ENCODE data around the gene GSK3A. TPM values are rescaled to one million over a fixed set of nuclear protein-coding genes. Genes with fewer than 3 reads are reported as not detected.

GSK3A gene
- total and polyA plus RNA-seq, 9 of the 15 experiments (the other 6 are each of a cell fraction or from before 2014, with no cell fraction given), result 0.62 to 90.7 (median 33.3) TPM

GRCh38 chr19:42228641-42229040, 13.8 kb downstream of the GSK3A start (continued):
- TF ChIP-seq SRSF7 (optimal IDR thresholded peaks at IDR 0.05; ENCODE audit: low read depth, low read length) (no peak), ZNF121 (CRISPR knock-in tag; conservative IDR thresholded peaks at IDR 0.05) (no peak), CHD4 (IDR thresholded peaks at IDR 0.05; ENCODE audit: insufficient read depth, insufficient replicate concordance, low read depth, low read length, poor library complexity, severe bottlenecking) (no peak), RB1 (IDR thresholded peaks at IDR 0.05; ENCODE audit: low read depth) (no peak), NR2C1 (IDR thresholded peaks at IDR 0.05) (no peak), NR2C1 (tag; IDR thresholded peaks at IDR 0.05) (no peak), RFX5 (IDR thresholded peaks at IDR 0.05; ENCODE audit: low read depth, low read length) (no peak), NBN (IDR thresholded peaks at IDR 0.05; ENCODE audit: low read depth) (no peak), E2F3 (CRISPR knock-in tag; IDR thresholded peaks at IDR 0.05) (no peak), ZNF217 (CRISPR knock-in tag; IDR thresholded peaks at IDR 0.05) (no peak), SIN3A (IDR thresholded peaks at IDR 0.05; ENCODE audit: borderline replicate concordance in 2 of 2, control insufficient read depth in 1 of 2, low read depth in 2 of 2, low read length in 2 of 2) (no peak), ZNF785 (CRISPR knock-in tag; IDR thresholded peaks at IDR 0.05) (no peak), MAFK (IDR thresholded peaks at IDR 0.05; ENCODE audit: low read length) (no peak), RAD21 (CRISPR knock-in tag; conservative IDR thresholded peaks at IDR 0.05 in 1 of 2, IDR thresholded peaks at IDR 0.05 in 1 of 2) (no peak), MGA (IDR thresholded peaks at IDR 0.05) (0 out of 2 replicates have a peak, but pooled peaks have one; percentile 17)
- TF ChIP-seq, protein P1, sequence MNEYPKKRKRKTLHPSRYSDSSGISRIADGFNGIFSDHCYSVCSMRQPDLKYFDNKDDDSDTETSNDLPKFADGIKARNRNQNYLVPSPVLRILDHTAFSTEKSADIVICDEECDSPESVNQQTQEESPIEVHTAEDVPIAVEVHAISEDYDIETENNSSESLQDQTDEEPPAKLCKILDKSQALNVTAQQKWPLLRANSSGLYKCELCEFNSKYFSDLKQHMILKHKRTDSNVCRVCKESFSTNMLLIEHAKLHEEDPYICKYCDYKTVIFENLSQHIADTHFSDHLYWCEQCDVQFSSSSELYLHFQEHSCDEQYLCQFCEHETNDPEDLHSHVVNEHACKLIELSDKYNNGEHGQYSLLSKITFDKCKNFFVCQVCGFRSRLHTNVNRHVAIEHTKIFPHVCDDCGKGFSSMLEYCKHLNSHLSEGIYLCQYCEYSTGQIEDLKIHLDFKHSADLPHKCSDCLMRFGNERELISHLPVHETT (CRISPR knock-in tag; conservative IDR thresholded peaks at IDR 0.05 in 1 of 2, IDR thresholded peaks at IDR 0.05 in 1 of 2), result no peak
